Large intestine (tissue), 3 donors: ENCODE data around the gene OMP. TPM values are rescaled to one million over a fixed set of nuclear protein-coding genes. Genes with fewer than 3 reads are reported as not detected.
A peak's percentile ranks its signal among the peaks of the same experiment; 100 is the strongest.

Source experiments
- DNase-seq, 2 donors: peaks; one replicate each; pipeline versions ENCODE4 v3.0.0 to v3.0.0-alpha.2; 2013
- H3K27ac ChIP-seq: one replicate; pipeline ENCODE4 v1.5.1; 2013; ENCODE audit warnings: low read length
- H3K27me3 ChIP-seq: 2 replicates; pipeline ENCODE4 v1.6.1; 2013; ENCODE audit warnings: low read length; ENCODE audit not compliant: control insufficient read depth, insufficient read depth
- H3K36me3 ChIP-seq: 2 replicates; pipeline ENCODE4 v1.6.1; 2013; ENCODE audit warnings: low read length; ENCODE audit not compliant: control insufficient read depth, insufficient read depth
- H3K4me1 ChIP-seq: one replicate; pipeline ENCODE4 v1.6.1; 2013; ENCODE audit warnings: low read length; ENCODE audit not compliant: control insufficient read depth, insufficient read depth
- H3K4me3 ChIP-seq: one replicate; pipeline ENCODE4 v1.5.1; 2013; ENCODE audit warnings: low read length
- H3K9me3 ChIP-seq: one replicate; pipeline ENCODE4 v1.6.1; 2013; ENCODE audit warnings: mild to moderate bottlenecking, low read depth, low read length, moderate library complexity; ENCODE audit not compliant: control insufficient read depth
- WGBS: methylation state at CpG from one replicate; pipeline ENCODE4 v1.1.5; 2013; ENCODE audit warnings: low lambda C conversion rate; ENCODE audit not compliant: insufficient coverage; 5-methylcytosine and 5-hydroxymethylcytosine counted together
- polyA plus RNA-seq: library from polyadenylated mRNA; unstranded; fragments of 120-200 nt; gene quantifications from one replicate; pipeline ENCODE4 v1.2.1, GENCODE V29; 2013

The OMP gene
- polyA plus RNA-seq, 1 donor: 1.1 TPM

GRCh38 chr11:77147668-77148321 lies 45.2 kb downstream of the OMP start:
- no peaks in the 10 kb centered on the region for H3K9me3 ChIP-seq
- no CpG with 5 or more reads among the region's 47 CpGs for WGBS
- DNase-seq: peak; percentile 78 to 93
- peak overlapping the region; percentile 87 for H3K27ac ChIP-seq
- H3K4me3 ChIP-seq: peak overlapping the region; percentile 33
- H3K27me3 ChIP-seq: no peaks in the 10 kb centered on the region
- H3K4me1 ChIP-seq: peaks cover 66% of the 10 kb centered on the region
- H3K36me3 ChIP-seq: peaks cover 17% of the 10 kb centered on the region

GRCh38 chr11:77148963-77149715 lies 46.5 kb downstream of the OMP start:
- Histone ChIP-seq H3K27me3 (no peaks in the 10 kb centered on the region), H3K4me1 (peaks cover 57% of the 10 kb centered on the region), H3K9me3 (no peaks in the 10 kb centered on the region), H3K27ac (no peak overlapping the region), H3K4me3 (no peak overlapping the region), H3K36me3 (peaks cover 17% of the 10 kb centered on the region)
- WGBS: no CpG with 5 or more reads among the region's 8 CpGs
- no peak for DNase-seq

GRCh38 chr11:77149716-77150392 lies 47.2 kb downstream of the OMP start:
- WGBS: no CpG with 5 or more reads among the region's 12 CpGs
- Histone ChIP-seq H3K27me3 (no peaks in the 10 kb centered on the region), H3K4me3 (no peak overlapping the region), H3K9me3 (no peaks in the 10 kb centered on the region), H3K27ac (no peak overlapping the region), H3K4me1 (peaks cover 50% of the 10 kb centered on the region), H3K36me3 (peaks cover 17% of the 10 kb centered on the region)
- no peak for DNase-seq

GRCh38 chr11:77150836-77151235 lies 48.2 kb downstream of the OMP start:
- DNase-seq: no peak
- Histone ChIP-seq H3K27me3 (no peaks in the 10 kb centered on the region), H3K4me3 (no peak overlapping the region), H3K36me3 (peaks cover 20% of the 10 kb centered on the region), H3K4me1 (peaks cover 40% of the 10 kb centered on the region), H3K27ac (no peak overlapping the region), H3K9me3 (no peaks in the 10 kb centered on the region)
- WGBS: no CpG with 5 or more reads among the region's 10 CpGs

GRCh38 chr11:77151804-77152509 lies 49.3 kb downstream of the OMP start:
- Histone ChIP-seq H3K27ac (no peak overlapping the region), H3K27me3 (no peaks in the 10 kb centered on the region), H3K36me3 (peaks cover 32% of the 10 kb centered on the region), H3K4me3 (no peak overlapping the region), H3K4me1 (peaks cover 31% of the 10 kb centered on the region), H3K9me3 (no peaks in the 10 kb centered on the region)
- no peak for DNase-seq
- no CpG with 5 or more reads among the region's 11 CpGs for WGBS

GRCh38 chr11:77152846-77153245 lies 50.2 kb downstream of the OMP start:
- Histone ChIP-seq H3K4me3 (no peak overlapping the region), H3K36me3 (peaks cover 41% of the 10 kb centered on the region), H3K27ac (no peak overlapping the region), H3K27me3 (no peaks in the 10 kb centered on the region), H3K4me1 (peaks cover 23% of the 10 kb centered on the region), H3K9me3 (no peaks in the 10 kb centered on the region)
- WGBS: 100% methylated on average over 1 of the region's 6 CpGs
- DNase-seq: no peak

Other genes starting within 250 kb of the OMP start
- gene ACER3, start 241.9 kb upstream of the OMP start, polyA plus RNA-seq: 9.4 TPM
- gene B3GNT6, start 68.4 kb upstream of the OMP start, polyA plus RNA-seq: 0.30 TPM
- gene CAPN5, start 35.9 kb upstream of the OMP start, polyA plus RNA-seq: 40.2 TPM
- 68.4 TPM for gene MYO7A, start 25.4 kb downstream of the OMP start, polyA plus RNA-seq
- 5.1 TPM for gene GDPD4, start 198.8 kb downstream of the OMP start, polyA plus RNA-seq